ENCODE measurements around the gene ETV6.

DNA sequence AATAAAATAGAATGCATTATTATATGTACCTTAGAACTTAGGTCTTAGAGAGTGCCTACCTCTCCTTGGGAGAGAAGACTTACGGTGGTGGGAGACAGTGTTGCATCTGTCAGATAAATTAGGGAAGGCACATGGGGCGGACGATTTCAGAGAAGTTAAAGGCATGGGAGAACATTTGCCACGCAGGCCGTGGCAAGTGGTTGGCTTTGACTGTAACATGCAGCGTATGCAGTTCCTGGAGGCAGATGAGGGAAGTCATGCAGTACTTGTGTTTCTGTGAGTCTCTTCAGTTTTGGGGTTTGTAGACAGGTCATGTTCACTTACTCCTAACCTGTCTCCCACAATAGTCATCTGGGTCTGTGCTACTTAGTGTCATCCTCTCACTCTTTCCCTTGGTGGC lies 43.6 kb downstream of the ETV6 start:
- TF ChIP-seq POLR2A (IDR thresholded peaks at IDR 0.05; ENCODE audit: low read length): no peak
- no peak for TF ChIP-seq GATA1 (IDR thresholded peaks at IDR 0.05; ENCODE audit: low read depth, low read length)

Data from erythroblast (primary cell).